NCI-H2107 treated with DMSO at 0.1 percent for 48 hours (cell line): ENCODE data around the gene DHFR2.
"Not testable (repeated sequence)": the region's sequence is repeated elsewhere in the genome, so short reads cannot be mapped to it uniquely, and the experiment has no call there.

Source experiments
- DNase-seq: peaks from one replicate; lab custom pipeline; 2025; ENCODE audit not compliant: unreplicated experiment; lab: John Stamatoyannopoulos, UW

Gene DHFR2

GRCh38 chr3:94062513-94063404, at the start of gene DHFR2, which contains the start of gene NSUN3:
Gene DHFR2 (minus strand): TSS chr3:94062916. CDS start chr3:94061511, 1,405 bp downstream.
Gene NSUN3 (plus strand): TSS chr3:94063061. CDS start chr3:94063127, 66 bp downstream.
- DNase-seq = peak; percentile 98

- DNase-seq = no peak
Observed at GRCh38 chr3:94110854-94111253, 48.1 kb upstream of the DHFR2 start.

DNA sequence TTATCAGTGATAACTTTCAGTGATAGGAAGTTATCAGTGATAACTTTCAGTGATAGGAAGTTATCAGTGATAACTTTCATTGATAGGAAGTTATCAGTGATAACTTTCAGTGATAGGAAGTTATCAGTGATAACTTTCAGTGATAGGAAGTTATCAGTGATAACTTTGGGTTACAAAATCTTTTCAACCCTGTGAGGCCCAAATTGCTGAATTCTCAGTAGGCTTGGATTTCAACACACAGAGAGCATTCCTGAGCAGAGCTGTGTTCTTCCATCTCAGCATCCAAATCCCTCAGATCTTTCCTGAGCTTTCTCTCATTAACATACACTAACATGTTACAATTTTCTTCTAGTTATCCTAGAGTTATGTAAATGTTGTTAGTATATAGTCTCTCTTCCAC, 47.5 kb upstream of the DHFR2 start:
- DNase-seq = not testable (repeated sequence)

GRCh38 chr3:94106268-94106667, 43.6 kb upstream of the DHFR2 start:
- DNase-seq = no peak

GRCh38 chr3:94101860-94102259, 39.1 kb upstream of the DHFR2 start:
- DNase-seq = no peak

GRCh38 chr3:94099311-94099710, 36.6 kb upstream of the DHFR2 start:
- DNase-seq = no peak

GRCh38 chr3:94098452-94098851, 35.7 kb upstream of the DHFR2 start:
- DNase-seq = no peak

DNA sequence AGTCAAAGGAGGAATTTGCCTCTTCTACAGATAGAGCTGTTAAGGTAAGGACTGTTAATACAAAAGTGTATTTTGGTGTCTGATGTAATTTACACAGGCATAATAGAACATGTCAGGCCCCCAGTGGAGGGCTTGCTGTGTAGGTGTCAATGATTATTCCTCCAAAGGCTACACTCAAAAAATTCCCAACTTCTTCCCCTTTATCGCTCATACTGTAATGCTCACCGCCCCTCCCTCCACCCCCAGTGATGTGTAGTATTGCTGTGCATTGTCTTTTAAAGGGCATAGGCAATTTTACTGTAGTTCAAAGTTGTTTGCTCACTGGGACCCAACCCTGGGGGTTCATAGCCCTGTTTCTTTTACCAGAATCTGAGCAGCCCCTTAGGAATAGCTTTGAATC, 32.4 kb upstream of the DHFR2 start:
- DNase-seq = no peak

DNA sequence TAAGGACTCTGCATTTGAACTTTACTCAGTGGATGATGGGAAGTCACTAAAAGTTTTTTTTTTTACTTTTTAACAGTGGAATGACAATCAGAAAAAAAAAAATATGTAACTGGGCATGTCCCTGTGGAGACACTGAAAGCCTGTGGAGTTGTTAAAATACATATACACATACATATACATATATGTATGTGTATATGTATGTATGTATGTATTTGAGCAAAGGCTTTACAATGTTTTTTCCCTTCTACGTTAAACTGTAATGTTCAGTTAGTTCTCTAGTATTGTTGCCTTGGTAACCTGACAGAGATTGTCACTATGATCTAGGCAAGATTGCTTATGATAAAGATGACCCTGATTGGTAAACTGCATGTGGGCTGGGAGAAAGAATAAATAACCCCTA, 30.4 kb upstream of the DHFR2 start:
- no peak for DNase-seq

DNA sequence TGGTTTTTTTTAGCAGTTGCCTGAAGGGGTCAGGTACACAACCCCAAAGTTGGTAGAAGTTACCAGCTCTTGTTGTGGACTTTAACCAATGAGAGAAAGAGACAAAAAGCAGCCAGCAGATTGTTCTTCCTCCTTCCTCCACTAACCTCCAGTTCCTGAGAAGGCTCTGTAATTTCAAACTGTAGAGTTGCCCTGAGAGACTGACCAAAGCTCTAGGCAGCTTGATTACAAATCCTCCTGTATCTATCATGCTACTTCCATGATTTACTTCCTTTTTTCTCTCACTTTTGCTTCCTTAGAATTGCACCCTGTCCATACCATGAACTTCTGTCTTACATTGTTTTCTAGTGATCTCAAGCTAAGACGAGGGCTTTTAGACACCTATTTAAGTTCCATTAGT, 29.4 kb upstream of the DHFR2 start:
- DNase-seq = no peak

GRCh38 chr3:94089126-94089525, 26.4 kb upstream of the DHFR2 start:
- no peak for DNase-seq

DNA sequence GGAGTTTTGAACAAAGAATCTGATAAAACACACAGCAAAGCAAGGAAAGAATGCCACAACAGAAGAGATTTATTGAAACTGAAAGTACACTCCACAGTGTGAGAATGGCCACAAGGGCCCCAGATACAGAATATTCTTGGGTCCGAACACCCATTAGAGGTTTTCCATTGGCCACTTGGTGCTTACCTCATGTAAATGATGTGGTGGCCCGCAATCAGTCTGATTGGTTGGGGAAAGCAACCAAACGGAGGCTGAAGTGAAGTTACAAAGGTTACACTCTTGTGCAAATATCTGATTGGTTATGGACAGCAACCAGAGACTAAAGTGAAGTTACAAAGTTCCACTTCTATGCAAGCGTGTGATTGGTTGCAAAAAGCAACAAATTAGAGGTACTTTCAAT, 20.5 kb upstream of the DHFR2 start:
- DNase-seq = no peak

DNA sequence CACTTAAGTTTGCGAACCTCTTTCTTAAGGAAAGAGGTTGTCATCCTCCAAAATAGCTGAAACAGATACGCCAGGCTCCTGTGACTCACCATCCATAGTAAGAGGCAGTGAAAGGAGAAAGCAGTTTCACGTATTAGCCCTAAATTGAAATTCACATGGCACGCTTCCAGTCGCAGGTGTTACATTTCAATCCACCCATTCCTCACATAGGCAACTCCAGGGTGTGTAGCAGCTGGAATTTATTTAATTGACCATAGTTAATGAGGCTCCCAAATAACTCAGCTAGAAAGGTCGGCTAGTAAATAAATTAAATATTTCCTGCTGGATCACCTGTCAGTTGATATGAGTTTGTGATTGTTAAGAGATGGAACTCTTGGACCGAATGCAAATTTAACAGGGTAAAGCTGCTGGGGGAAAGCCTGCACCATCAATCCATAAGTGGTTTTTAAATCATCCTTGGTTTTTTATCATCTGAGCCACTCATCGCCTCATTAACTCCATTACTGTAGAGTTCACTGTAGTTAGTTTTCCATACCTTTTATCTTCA, 19.7 kb upstream of the DHFR2 start:
- peak; percentile 88 for DNase-seq

DNA sequence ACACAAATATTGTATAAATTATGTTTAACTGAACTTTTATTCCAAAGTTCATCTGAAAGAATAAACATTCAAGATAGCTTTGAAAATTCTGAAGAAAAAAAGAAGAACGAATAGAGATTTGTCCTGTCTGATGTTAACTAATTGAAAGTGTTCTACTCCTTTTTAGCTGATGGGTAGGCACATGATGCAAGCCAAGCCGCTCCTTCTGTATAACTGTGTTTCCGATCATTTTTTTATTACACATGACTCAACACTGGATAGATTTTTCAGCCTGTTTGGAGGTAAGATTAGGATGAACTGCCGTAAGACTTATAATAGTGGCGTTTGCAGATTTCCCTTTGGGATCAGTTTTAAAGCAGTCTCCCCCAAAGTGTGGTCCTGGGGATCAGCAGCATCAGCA, 19.2 kb upstream of the DHFR2 start:
- no peak for DNase-seq

DNA sequence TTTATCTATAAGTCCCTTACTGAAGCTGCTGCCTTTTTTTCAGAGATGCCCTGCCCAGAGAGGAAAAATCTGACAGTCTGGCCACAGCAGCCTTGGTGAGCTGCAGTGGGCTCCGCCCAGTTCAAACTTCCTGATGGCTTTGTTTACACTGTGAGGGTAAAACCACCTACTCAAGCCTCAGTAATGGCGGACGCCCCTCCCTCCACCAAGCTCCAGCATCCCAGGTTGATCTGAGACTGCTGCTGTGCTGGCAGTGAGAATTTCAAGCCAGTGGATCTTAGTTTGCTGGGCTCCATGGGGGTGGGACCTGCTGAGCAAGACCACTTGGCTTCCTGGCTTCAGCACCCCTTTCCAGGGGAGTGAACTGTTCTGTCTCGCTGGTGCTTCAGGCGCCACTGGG, 17.8 kb upstream of the DHFR2 start:
- DNase-seq = peak; percentile 16

- no peak for DNase-seq
Observed at GRCh38 chr3:94076055-94076454, 13.3 kb upstream of the DHFR2 start.

DNA sequence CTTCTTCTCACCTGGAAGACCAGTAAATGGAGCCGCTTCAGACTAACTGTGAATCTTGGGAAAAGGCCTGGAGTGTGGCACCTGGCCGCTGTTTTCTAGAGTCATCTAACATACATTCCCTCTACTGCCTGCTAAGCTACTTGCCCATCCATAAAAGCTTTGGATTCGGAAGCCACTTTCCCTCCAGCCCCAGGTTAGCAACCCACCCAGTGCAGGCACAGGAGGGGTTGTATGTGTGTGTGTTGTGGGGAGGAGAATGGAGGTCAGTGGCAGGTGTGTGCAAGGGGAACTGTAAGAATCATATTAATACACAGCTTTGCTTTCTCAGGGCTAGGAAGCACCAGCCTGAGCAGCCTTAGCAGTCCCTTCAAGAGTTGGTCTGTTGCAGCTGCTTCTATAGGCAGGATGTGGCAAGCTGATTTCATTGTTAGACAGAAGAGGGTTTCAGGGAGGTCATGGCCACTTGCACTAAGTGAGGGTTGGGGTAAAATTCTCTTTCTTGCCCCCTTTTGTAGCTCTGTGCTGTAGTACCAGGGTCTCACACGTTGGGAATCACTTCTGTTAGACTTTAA, 9.1 kb upstream of the DHFR2 start:
- DNase-seq = no peak

- DNase-seq = no peak
Observed at GRCh38 chr3:94070341-94070911, 7.7 kb upstream of the DHFR2 start.

DNA sequence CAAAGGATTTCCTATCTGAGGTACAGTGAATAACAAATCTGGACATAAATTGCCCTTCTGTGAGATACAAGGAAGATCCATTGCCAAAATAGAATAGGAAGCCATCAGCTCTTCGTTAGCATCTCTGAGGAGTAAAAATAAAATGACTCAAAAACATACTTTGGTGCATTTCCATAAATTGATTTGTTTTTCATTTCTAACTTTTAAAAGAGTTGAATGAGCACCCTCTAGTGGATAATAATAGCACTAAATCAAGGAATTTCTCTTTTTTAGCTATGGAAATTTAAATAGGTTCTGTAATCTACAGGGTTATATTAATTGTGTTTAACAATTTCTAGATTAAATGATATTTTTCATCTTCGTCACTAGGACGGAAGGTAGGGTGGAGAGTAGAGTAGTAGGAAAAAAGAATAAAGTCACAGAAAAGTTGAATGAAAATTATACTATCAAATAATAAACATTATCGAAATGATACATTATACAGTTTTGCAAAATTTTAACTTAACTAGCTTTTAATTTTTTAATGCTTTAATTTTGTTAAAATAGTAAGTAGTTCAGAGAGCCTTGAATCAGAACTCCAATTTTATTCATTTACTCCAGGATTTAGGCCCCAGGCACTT, 6.6 kb upstream of the DHFR2 start:
- peak; percentile 32 for DNase-seq

DNA sequence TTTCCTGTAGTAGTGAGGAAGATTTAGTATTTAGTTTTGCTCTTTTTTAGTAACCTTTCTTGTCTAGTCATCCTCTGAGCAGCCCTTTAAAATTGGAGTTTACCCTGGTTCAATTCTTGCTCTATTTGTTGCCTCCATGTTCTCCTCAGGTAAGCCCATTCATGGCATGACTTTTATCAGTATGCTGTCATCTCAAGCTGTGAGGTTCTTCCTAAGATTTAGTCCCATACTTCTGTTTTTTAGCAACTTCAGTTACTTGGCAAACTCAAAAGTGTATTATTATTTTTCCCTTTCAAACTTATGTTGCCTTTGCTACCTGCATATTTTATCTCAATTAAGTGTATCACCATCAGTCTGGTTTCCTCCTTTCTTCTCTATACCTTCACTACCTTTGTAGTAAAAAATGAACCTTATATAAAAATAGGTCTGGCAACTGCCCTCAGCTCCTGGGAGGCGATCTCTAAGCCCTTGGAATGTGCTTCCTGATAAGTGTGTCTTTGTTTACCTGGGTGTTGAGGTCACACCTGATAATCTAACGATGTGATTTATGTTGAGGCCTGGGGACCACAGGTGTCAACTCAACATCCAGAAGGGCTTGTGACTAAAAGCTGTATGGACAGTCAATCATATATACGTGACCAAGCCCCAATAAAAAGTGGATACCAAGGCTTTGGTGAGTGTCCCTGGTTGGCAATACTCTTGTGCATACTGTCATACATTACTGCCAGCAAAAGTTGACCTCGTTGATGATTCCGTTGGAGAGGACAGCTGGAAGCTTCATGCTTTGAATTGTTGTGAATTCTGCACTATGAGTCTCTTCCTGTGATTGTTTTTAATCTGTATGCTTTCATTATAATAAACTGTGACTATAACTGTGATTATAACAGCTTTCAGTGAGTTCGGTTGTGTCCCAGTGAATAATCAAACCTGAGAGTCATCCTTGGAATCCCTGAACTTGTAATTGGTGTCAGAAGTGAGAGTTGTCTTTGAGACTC, 4.1 kb upstream of the DHFR2 start:
- DNase-seq = no peak
